ENCODE results near the gene FFAR4.

DNA sequence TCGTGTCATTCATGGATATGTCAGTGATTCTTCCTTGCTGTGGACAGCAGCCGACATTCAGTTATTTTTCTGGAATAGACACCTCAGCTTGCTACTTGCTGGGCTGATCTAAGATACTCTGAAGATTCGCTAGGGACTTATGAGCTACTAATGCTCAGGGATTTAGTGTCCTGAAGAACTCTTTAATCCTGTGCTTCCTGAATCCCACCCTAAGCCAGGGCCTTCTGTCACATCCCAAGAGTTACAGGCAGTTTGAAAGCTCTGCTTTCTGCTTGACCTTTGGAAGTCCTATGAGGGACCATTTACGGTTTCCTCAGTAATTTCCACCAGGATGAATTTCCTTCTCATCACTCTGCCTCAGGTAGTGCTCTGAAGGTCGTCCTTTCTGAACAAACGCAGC, 45.8 kb downstream of the FFAR4 start, which contains the start of gene PDE6C:
- TF ChIP-seq, protein P1, sequence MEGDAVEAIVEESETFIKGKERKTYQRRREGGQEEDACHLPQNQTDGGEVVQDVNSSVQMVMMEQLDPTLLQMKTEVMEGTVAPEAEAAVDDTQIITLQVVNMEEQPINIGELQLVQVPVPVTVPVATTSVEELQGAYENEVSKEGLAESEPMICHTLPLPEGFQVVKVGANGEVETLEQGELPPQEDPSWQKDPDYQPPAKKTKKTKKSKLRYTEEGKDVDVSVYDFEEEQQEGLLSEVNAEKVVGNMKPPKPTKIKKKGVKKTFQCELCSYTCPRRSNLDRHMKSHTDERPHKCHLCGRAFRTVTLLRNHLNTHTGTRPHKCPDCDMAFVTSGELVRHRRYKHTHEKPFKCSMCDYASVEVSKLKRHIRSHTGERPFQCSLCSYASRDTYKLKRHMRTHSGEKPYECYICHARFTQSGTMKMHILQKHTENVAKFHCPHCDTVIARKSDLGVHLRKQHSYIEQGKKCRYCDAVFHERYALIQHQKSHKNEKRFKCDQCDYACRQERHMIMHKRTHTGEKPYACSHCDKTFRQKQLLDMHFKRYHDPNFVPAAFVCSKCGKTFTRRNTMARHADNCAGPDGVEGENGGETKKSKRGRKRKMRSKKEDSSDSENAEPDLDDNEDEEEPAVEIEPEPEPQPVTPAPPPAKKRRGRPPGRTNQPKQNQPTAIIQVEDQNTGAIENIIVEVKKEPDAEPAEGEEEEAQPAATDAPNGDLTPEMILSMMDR (IDR thresholded peaks at IDR 0.05): no peak
- TF ChIP-seq POLR2A (IDR thresholded peaks at IDR 0.05; ENCODE audit: low read depth) (no peak), EP300 (IDR thresholded peaks at IDR 0.05) (no peak)

All from esophagus muscularis mucosa (tissue), 4 donors.